H1 (cell line): ENCODE measurements around the gene RALGAPA2.

ENCODE experiments used
- CEBPB ChIP-seq: IDR thresholded peaks from 2 replicates; pipeline ENCODE4 v1.6.1; 2012; ENCODE audit warnings: low read depth, low read length
- CTCF ChIP-seq, 3 experiments: IDR thresholded peaks; 1 replicate in 2 of 3; 2 replicates in 1 of 3; pipeline versions ENCODE4 v1.5.1 to v1.6.1; 2011; ENCODE audit warnings: low read length in 3 of 3, mild to moderate bottlenecking in 3 of 3, inconsistent platforms in 2 of 3, low read depth in 1 of 3, moderate library complexity in 1 of 3; ENCODE audit not compliant: insufficient read depth in 1 of 3; ENCODE audit errors: control extremely low read depth in 1 of 3
- EP300 ChIP-seq, 2 experiments: IDR thresholded peaks; 1 replicate in 1 of 2; 2 replicates in 1 of 2; pipeline ENCODE4 v1.6.1; 2011 to 2012; ENCODE audit warnings: low read depth in 2 of 2, low read length in 2 of 2, mild to moderate bottlenecking in 2 of 2, borderline replicate concordance in 1 of 2, inconsistent platforms in 1 of 2, moderate library complexity in 1 of 2
- JUN ChIP-seq: IDR thresholded peaks from 2 replicates; pipeline ENCODE4 v1.6.1; 2011; ENCODE audit warnings: low read depth, mild to moderate bottlenecking, improper control_type of control experiment, low read length
- KDM1A ChIP-seq: fragments of 200-600, 300-600 bp; sonication (generic); IDR thresholded peaks from 2 replicates; pipeline ENCODE4 v1.7.1; 2016; ENCODE audit warnings: mild to moderate bottlenecking, low read length, borderline replicate concordance
- NRF1 ChIP-seq: IDR thresholded peaks from 2 replicates; pipeline ENCODE4 v1.6.1; 2011; ENCODE audit warnings: mild to moderate bottlenecking, low read depth, low read length, improper control_type of control experiment
- POLR2A ChIP-seq, 2 experiments: IDR thresholded peaks; 1 replicate in 1 of 2; 2 replicates in 1 of 2; pipeline ENCODE4 v1.6.1; 2011; ENCODE audit warnings: low read depth in 2 of 2, low read length in 2 of 2, mild to moderate bottlenecking in 2 of 2; ENCODE audit errors: control extremely low read depth in 1 of 2
- POLR2AphosphoS5 ChIP-seq: IDR thresholded peaks from 2 replicates; pipeline ENCODE4 v1.6.1; 2011; ENCODE audit warnings: low read depth, low read length
- RFX5 ChIP-seq: IDR thresholded peaks from 2 replicates; pipeline ENCODE4 v1.6.1; 2011; ENCODE audit warnings: low read depth, low read length, improper control_type of control experiment, borderline replicate concordance
- SP1 ChIP-seq: IDR thresholded peaks from 2 replicates; pipeline ENCODE4 v1.6.1; 2011; ENCODE audit warnings: low read depth, low read length
- TCF12 ChIP-seq: IDR thresholded peaks from 2 replicates; pipeline ENCODE4 v1.6.1; 2011; ENCODE audit warnings: low read depth, mild to moderate bottlenecking, low read length

GRCh38 chr20:20529597-20529996, 182.8 kb downstream of the RALGAPA2 start:
- TF ChIP-seq POLR2A (IDR thresholded peaks at IDR 0.05; ENCODE audit: control extremely low read depth in 1 of 2, low read depth in 2 of 2, low read length in 2 of 2) (no peak), CTCF (IDR thresholded peaks at IDR 0.05; ENCODE audit: control extremely low read depth in 1 of 3, insufficient read depth in 1 of 3, low read depth in 1 of 3, low read length in 3 of 3) (no peak), NRF1 (no peak), JUN (no peak), RFX5 (no peak), POLR2AphosphoS5 (no peak), EP300 (IDR thresholded peaks at IDR 0.05; ENCODE audit: borderline replicate concordance in 1 of 2, low read depth in 2 of 2, low read length in 2 of 2) (no peak), CEBPB (no peak), TCF12 (no peak), SP1 (no peak), KDM1A (no peak)
